Activated T-cell treated with anti-CD3 and anti-CD28 coated beads, Interleukin-2, amount 50 U/mL, for 48 hours (primary cell): ENCODE measurements around the gene KLHL14.

Source experiments
- DNase-seq, 2 experiments: peaks; one replicate each; pipeline ENCODE4 v3.0.0-alpha.2; 2020

Gene KLHL14

GRCh38 chr18:32769586-32770053, 3.2 kb downstream of the KLHL14 start:
- no peak for DNase-seq

- no peak for DNase-seq
These were observed 3.7 kb downstream of the KLHL14 start for GRCh38 chr18:32769071-32769585.

- no peak for DNase-seq
These were observed 5.4 kb downstream of the KLHL14 start for GRCh38 chr18:32767400-32767799.

- no peak for DNase-seq
These were observed 8.1 kb downstream of the KLHL14 start for GRCh38 chr18:32764611-32765244.

GRCh38 chr18:32763293-32763692, 9.5 kb downstream of the KLHL14 start:
- DNase-seq: no peak

- DNase-seq: no peak
These were observed 11.6 kb downstream of the KLHL14 start for GRCh38 chr18:32761231-32761630.

- no peak for DNase-seq
These were observed 12.4 kb downstream of the KLHL14 start for GRCh38 chr18:32760391-32760790.

- no peak for DNase-seq
These were observed 13.1 kb downstream of the KLHL14 start for GRCh38 chr18:32759611-32760167.

- DNase-seq: no peak
These were observed 18.1 kb downstream of the KLHL14 start for GRCh38 chr18:32754508-32755263.

GRCh38 chr18:32753656-32754260, 19.1 kb downstream of the KLHL14 start:
- DNase-seq: no peak

- DNase-seq: no peak
These were observed 22.5 kb downstream of the KLHL14 start for GRCh38 chr18:32750328-32750727.

- DNase-seq: no peak
These were observed 23.0 kb downstream of the KLHL14 start for GRCh38 chr18:32749809-32750208.

GRCh38 chr18:32742579-32742978, 30.2 kb downstream of the KLHL14 start:
- no peak for DNase-seq

GRCh38 chr18:32735781-32736180, 37.0 kb downstream of the KLHL14 start:
- no peak for DNase-seq

- no peak for DNase-seq
These were observed 38.4 kb downstream of the KLHL14 start for GRCh38 chr18:32734442-32734841.

- DNase-seq: no peak
These were observed 40.7 kb downstream of the KLHL14 start for GRCh38 chr18:32732165-32732564.

GRCh38 chr18:32730620-32731091, 42.2 kb downstream of the KLHL14 start:
- no peak for DNase-seq

GRCh38 chr18:32730068-32730467, 42.8 kb downstream of the KLHL14 start:
- no peak for DNase-seq

- no peak for DNase-seq
These were observed 48.6 kb downstream of the KLHL14 start for GRCh38 chr18:32724071-32724749.

GRCh38 chr18:32722279-32722678, 50.5 kb downstream of the KLHL14 start:
- DNase-seq: no peak

GRCh38 chr18:32717126-32717525, 55.7 kb downstream of the KLHL14 start:
- no peak for DNase-seq

- DNase-seq: no peak
These were observed 58.2 kb downstream of the KLHL14 start for GRCh38 chr18:32714571-32715148.
